Mesothelial cell of epicardium (in vitro differentiated cells): ENCODE measurements around the gene SUGT1. TPM values are rescaled to one million over a fixed set of nuclear protein-coding genes. Genes with fewer than 3 reads are reported as not detected.
"Not testable (repeated sequence)": the region's sequence is repeated elsewhere in the genome, so short reads cannot be mapped to it uniquely, and the experiment has no call there.

Experiments
- DNase-seq, 2 experiments: peaks; one replicate each; pipeline ENCODE4 v3.0.0; 2021; ENCODE audit warnings: low spot score in 2 of 2; ENCODE audit not compliant: unreplicated experiment in 2 of 2
- H3K27ac Mint-ChIP-seq: 2 replicates; pipeline ENCODE4 v1.8.0; 2021; ENCODE audit warnings: mixed read lengths
- H3K27me3 Mint-ChIP-seq: 2 replicates; pipeline ENCODE4 v1.8.0; 2021; ENCODE audit warnings: low read depth, mixed read lengths
- H3K36me3 Mint-ChIP-seq: 2 replicates; pipeline ENCODE4 v1.8.0; 2021; ENCODE audit warnings: mixed read lengths
- H3K4me1 Mint-ChIP-seq: 2 replicates; pipeline ENCODE4 v1.8.0; 2021; ENCODE audit warnings: mixed read lengths
- H3K4me3 Mint-ChIP-seq: 2 replicates; pipeline ENCODE4 v1.8.0; 2021; ENCODE audit warnings: mild to moderate bottlenecking, moderate library complexity, mixed read lengths
- H3K9me3 Mint-ChIP-seq: 2 replicates; pipeline ENCODE4 v1.8.0; 2021; ENCODE audit warnings: mixed read lengths
- total RNA-seq: library from RNA; stranded (reverse); gene quantifications from 3 replicates; pipeline ENCODE4 v1.2.1, GENCODE V29; 2021
- TF ChIP-seq, protein P1 (sequence below): fragments of 200-600 bp; sonication (generic); IDR thresholded peaks from one replicate; pipeline ENCODE4 v1.5.0; 2021; ENCODE audit warnings: antibody characterized with exemption; ENCODE audit not compliant: unreplicated experiment

The SUGT1 gene
- total RNA-seq, 1 donor from 2014 or later: 41.6 TPM

DNA sequence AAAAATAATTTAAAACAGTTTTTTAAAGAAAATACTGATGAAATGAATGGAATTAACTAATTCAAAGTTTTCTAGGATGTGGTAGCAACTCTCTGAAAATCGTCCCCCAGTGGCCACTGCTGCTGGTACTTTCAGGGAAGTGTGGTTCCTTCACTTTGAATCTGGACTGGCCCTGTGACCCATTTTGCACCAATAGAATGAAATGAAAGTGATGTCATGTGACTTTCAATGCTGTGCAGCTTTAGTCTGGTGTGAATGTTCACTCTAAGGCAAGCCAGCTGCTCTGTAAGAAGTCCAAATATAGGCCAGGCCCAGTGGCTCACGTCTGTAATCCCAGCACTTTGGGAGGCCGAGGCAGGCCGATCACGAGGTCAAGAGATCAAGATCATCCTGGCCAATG lies 36.8 kb upstream of the SUGT1 start:
- peaks cover 10% of the 10 kb centered on the region for H3K4me1 Mint-ChIP-seq
- H3K36me3 Mint-ChIP-seq: peaks cover 8% of the 10 kb centered on the region
- no peak overlapping the region for H3K27ac Mint-ChIP-seq
- H3K4me3 Mint-ChIP-seq: peak overlapping the region; percentile 97
- DNase-seq: no peak
- TF ChIP-seq, protein P1, sequence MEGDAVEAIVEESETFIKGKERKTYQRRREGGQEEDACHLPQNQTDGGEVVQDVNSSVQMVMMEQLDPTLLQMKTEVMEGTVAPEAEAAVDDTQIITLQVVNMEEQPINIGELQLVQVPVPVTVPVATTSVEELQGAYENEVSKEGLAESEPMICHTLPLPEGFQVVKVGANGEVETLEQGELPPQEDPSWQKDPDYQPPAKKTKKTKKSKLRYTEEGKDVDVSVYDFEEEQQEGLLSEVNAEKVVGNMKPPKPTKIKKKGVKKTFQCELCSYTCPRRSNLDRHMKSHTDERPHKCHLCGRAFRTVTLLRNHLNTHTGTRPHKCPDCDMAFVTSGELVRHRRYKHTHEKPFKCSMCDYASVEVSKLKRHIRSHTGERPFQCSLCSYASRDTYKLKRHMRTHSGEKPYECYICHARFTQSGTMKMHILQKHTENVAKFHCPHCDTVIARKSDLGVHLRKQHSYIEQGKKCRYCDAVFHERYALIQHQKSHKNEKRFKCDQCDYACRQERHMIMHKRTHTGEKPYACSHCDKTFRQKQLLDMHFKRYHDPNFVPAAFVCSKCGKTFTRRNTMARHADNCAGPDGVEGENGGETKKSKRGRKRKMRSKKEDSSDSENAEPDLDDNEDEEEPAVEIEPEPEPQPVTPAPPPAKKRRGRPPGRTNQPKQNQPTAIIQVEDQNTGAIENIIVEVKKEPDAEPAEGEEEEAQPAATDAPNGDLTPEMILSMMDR: no peak
- H3K27me3 Mint-ChIP-seq: no peaks in the 10 kb centered on the region
- H3K9me3 Mint-ChIP-seq: peaks cover 16% of the 10 kb centered on the region

DNA sequence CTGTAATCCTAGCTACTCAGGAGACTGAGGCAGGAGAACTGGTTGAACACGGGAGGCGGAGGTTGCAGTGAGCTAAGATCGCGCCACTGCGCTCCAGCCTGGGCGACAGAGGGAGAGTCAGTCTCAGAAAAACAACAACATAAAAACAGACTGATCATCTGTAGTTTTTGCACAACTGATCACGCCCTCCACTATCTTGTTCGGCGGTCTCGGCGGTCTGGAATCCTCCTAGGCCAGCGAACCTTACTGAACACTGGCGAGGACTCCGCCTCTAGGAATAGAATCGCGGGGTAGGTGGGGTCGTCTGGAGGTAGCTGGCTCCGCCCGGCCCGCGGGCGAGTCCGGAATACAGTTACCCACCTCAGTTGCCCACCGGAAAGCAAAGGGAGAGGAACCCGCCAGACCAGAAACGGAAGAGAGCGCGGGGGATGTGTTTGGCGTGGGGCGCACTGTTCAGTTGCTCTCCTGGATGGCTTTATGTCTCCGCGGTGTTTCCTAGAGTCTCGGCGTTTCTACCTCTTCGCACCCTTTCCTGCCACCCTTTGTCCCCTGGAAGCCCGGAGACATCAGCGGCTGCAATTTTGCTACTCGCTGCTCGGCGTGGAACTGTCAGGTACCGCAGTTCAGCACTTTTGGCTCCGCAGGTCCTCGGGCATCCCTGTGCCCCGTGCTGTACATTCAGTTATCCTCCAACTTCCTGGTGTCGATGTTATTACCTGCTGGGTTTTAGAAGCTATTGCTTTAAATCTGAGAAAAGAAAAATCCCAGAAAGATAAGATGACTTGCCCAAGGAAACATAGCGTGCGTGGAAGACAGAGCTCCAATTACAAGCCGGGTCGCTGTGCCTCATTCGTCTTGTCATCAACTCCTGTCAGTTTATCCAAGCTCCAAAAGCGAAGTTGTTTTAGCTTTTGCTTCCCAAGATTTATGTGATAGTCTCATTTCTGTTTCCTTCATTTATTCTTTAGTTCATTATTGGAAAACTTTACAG lies 35.3 kb upstream of the SUGT1 start:
- Mint-ChIP-seq H3K4me1 (peaks cover 10% of the 10 kb centered on the region), H3K36me3 (peaks cover 8% of the 10 kb centered on the region), H3K9me3 (peaks cover 16% of the 10 kb centered on the region), H3K4me3 (peak overlapping the region; percentile 97), H3K27ac (peak overlapping the region; percentile 95), H3K27me3 (no peaks in the 10 kb centered on the region)
- TF ChIP-seq, protein P1: no peak
- peak; percentile 62 to 84 for DNase-seq

DNA sequence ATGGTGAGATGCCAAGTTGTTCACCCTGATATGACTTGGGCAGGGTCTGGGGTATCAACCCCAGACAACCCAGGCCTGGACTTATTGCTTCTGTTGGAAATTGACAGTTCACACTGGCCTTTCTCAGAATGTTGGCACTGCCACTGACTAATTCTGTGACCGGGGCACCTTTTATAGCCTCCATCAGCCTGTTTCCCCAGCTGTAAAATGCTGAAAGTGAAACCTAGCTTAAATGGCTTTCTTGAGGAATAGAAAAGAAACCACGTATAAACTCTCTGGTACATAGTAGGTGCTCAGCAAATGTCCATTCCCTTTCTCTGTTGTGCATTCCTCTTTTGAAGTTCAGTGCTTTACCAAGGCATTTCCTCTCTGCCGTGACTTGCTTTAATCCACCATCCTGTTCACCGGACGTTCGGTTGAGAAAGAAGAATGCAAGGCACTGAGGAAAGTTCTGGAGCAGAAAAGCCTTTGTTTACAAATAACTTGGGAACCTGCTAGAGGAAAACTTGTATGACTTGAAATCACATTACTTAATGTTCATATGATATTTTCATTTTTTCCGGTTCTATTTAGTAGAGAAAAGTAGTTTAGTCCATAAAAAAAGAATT lies 21.4 kb upstream of the SUGT1 start:
- DNase-seq, H3K27ac Mint-ChIP-seq, H3K27me3 Mint-ChIP-seq, H3K4me3 Mint-ChIP-seq, H3K9me3 Mint-ChIP-seq, H3K4me1 Mint-ChIP-seq: not testable (repeated sequence)
- peaks cover 19% of the 10 kb centered on the region for H3K36me3 Mint-ChIP-seq

DNA sequence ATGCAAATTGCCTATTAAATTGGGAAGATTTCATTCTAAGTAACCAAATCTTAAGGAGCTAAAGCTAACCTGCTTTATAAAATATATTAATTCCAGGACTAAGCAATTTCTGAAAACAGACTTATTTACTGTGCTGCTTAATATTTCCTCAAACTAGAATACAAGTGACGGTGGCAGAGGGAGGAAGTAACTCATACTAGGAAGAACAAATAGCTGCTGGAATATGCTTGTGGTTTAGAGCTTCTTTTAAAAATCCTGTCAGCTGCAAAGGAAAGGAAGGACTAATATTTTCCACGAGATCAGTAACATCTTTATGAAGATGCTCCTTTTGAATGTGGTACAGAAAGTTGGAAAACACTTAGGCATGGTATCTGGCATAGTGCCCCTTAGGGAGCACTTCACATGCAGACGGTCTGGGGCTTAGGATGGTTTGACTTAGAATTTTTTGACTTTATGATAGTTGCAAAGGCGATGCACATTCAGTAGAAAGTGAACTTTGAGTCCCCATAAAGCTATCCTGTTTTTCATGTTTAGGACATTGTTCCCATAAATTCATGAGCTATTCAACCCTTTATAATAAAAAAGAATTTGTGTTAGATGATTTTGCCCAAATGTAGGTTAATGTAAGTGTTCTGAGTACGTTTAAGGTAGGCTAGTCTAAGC lies 13.8 kb upstream of the SUGT1 start:
- TF ChIP-seq, protein P1: no peak
- no peaks in the 10 kb centered on the region for H3K4me1 Mint-ChIP-seq
- no peaks in the 10 kb centered on the region for H3K27me3 Mint-ChIP-seq
- H3K9me3 Mint-ChIP-seq: no peaks in the 10 kb centered on the region
- no peak overlapping the region for H3K27ac Mint-ChIP-seq
- no peak for DNase-seq
- H3K4me3 Mint-ChIP-seq: no peak overlapping the region
- H3K36me3 Mint-ChIP-seq: peaks cover 19% of the 10 kb centered on the region

DNA sequence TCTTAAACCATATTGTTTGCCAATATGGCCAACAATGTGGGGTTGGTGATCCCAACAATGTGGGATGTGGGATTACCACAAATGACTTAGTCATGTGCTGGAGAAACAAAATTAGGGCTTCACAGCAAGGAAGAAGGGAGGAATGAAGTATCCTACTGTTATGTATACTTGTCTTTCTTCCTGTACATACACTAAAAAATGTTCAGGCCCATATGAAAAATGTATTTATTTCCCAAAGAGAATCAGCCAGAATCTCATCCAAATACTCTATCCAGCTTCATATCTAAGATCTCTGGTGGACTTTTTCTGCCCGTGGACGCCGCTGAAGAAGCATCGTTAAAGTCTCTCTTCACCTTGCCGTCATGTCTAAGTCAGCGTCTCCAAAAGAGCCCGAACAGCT lies 10.5 kb upstream of the SUGT1 start, which contains the start of gene HNRNPA1L2:
TSS of gene HNRNPA1L2 (plus strand) at position 301 of the 400 bp plus-strand sequence. CDS start at position 363, 62 bp downstream.
- H3K27me3 Mint-ChIP-seq: no peaks in the 10 kb centered on the region
- no peak for DNase-seq
- no peak within 1 kb of the TSS for H3K27ac Mint-ChIP-seq
- H3K4me3 Mint-ChIP-seq: no peak within 1 kb of the TSS
- no peaks in the 10 kb centered on the region for H3K9me3 Mint-ChIP-seq
- TF ChIP-seq, protein P1: no peak
- H3K36me3 Mint-ChIP-seq: peaks cover 20% of the 10 kb centered on the region
- no peaks in the 10 kb centered on the region for H3K4me1 Mint-ChIP-seq
